Activated CD4-positive, alpha-beta T cell treated with anti-CD3 and anti-CD28 coated beads, Interleukin-10, Interleukin-2, amounts not matched to agents 100 ng/mL and 50 ng/mL, durations not matched to agents 16 hours and 8 hours (primary cell): ENCODE data around the gene CCDC47.
A peak's percentile ranks its signal among the peaks of the same experiment; 100 is the strongest.

Experiments
- DNase-seq: peaks from one replicate; pipeline ENCODE4 v3.0.0-alpha.2; 2020

Gene CCDC47

GRCh38 chr17:63783522-63783921, 10.1 kb upstream of the CCDC47 start:
- DNase-seq = peak; percentile 30

- no peak for DNase-seq
Measured at GRCh38 chr17:63780928-63781327, 7.5 kb upstream of the CCDC47 start.

GRCh38 chr17:63780507-63780906, 7.1 kb upstream of the CCDC47 start:
- DNase-seq = no peak

GRCh38 chr17:63775420-63775819, 2.0 kb upstream of the CCDC47 start:
- no peak for DNase-seq

- DNase-seq = peak; percentile 23
Measured at GRCh38 chr17:63774969-63775265, 1.5 kb upstream of the CCDC47 start.

- no peak for DNase-seq
Measured at GRCh38 chr17:63774141-63774968, 958 bp upstream of the CCDC47 start, which contains the start of gene DDX42. Gene DDX42, plus strand, starts transcription at chr17:63774170. Its CDS starts 12,880 bp downstream, at chr17:63787050.

GRCh38 chr17:63772801-63773271, 561 bp downstream of the CCDC47 start:
- no peak for DNase-seq

GRCh38 chr17:63768433-63768832, 5.0 kb downstream of the CCDC47 start:
- no peak for DNase-seq

- no peak for DNase-seq
Measured at GRCh38 chr17:63766754-63767153, 6.6 kb downstream of the CCDC47 start.

GRCh38 chr17:63764716-63765115, 8.7 kb downstream of the CCDC47 start:
- no peak for DNase-seq

- no peak for DNase-seq
Measured at GRCh38 chr17:63762161-63763078, 11.0 kb downstream of the CCDC47 start.

- peak; percentile 28 for DNase-seq
Measured at GRCh38 chr17:63760771-63761539, 12.4 kb downstream of the CCDC47 start.

GRCh38 chr17:63758428-63758827, 15.0 kb downstream of the CCDC47 start:
- DNase-seq = no peak

- no peak for DNase-seq
Measured at GRCh38 chr17:63754046-63754445, 19.4 kb downstream of the CCDC47 start.

GRCh38 chr17:63753215-63753614, 20.2 kb downstream of the CCDC47 start:
- no peak for DNase-seq

- DNase-seq = no peak
Measured at GRCh38 chr17:63752707-63753106, 20.7 kb downstream of the CCDC47 start.

GRCh38 chr17:63751806-63752205, 21.6 kb downstream of the CCDC47 start:
- DNase-seq = peak; percentile 57

GRCh38 chr17:63741408-63742173, 31.8 kb downstream of the CCDC47 start, which contains the start of gene STRADA:
Gene STRADA, minus strand, starts transcription at chr17:63741799. Its CDS starts 13,430 bp downstream, at chr17:63728369.
- peak; percentile 100 for DNase-seq

GRCh38 chr17:63741143-63741407, 32.3 kb downstream of the CCDC47 start:
- peak; percentile 8 for DNase-seq

- no peak for DNase-seq
Measured at GRCh38 chr17:63740464-63741142, 32.8 kb downstream of the CCDC47 start.

- no peak for DNase-seq
Measured at GRCh38 chr17:63735691-63736090, 37.7 kb downstream of the CCDC47 start.

- no peak for DNase-seq
Measured at GRCh38 chr17:63722403-63722802, 51.0 kb downstream of the CCDC47 start.
